ENCODE data around the gene ASCL4.

- TF ChIP-seq CTCF (IDR thresholded peaks at IDR 0.05; ENCODE audit: low read depth, low read length, poor library complexity, severe bottlenecking) (no peak), EZH2phosphoT487 (IDR thresholded peaks at IDR 0.05; ENCODE audit: borderline replicate concordance, low read length) (no peak)
These were observed 7.6 kb downstream of the ASCL4 start for GRCh38 chr12:107782067-107782466.

All from DOHH2 (cell line).